Progenitor cell of endocrine pancreas (in vitro differentiated cells): Measurements from ENCODE around the gene LRRC10B. TPM values are rescaled to one million over a fixed set of nuclear protein-coding genes. Genes with fewer than 3 reads are reported as not detected.

ENCODE experiments used
- DNase-seq: peaks from one replicate; pipeline ENCODE4 v3.0.0; 2021; ENCODE audit warnings: low spot score; ENCODE audit not compliant: unreplicated experiment
- H3K27ac Mint-ChIP-seq: 2 replicates; pipeline ENCODE4 v1.8.0; 2021; ENCODE audit warnings: mild to moderate bottlenecking, moderate library complexity, mixed read lengths
- H3K27me3 Mint-ChIP-seq: 2 replicates; pipeline ENCODE4 v1.8.0; 2021; ENCODE audit warnings: mixed read lengths
- H3K36me3 Mint-ChIP-seq: 2 replicates; pipeline ENCODE4 v1.8.0; 2022; ENCODE audit warnings: mixed read lengths; ENCODE audit not compliant: insufficient read depth
- H3K4me1 Mint-ChIP-seq: 2 replicates; pipeline ENCODE4 v1.8.0; 2021; ENCODE audit warnings: low read depth, mixed read lengths
- H3K4me3 Mint-ChIP-seq: 2 replicates; pipeline ENCODE4 v1.8.0; 2021; ENCODE audit warnings: low read depth, mild to moderate bottlenecking, moderate library complexity, mixed read lengths
- H3K9me3 Mint-ChIP-seq: 2 replicates; pipeline ENCODE4 v1.8.0; 2021; ENCODE audit warnings: low read depth, mixed read lengths
- total RNA-seq: library from RNA; stranded (reverse); gene quantifications from 2 replicates; pipeline ENCODE4 v1.2.1, GENCODE V29; 2021
- TF ChIP-seq, protein P1 (sequence below): fragments of 200-600 bp; sonication (generic); IDR thresholded peaks from one replicate; pipeline ENCODE4 v1.5.0; 2021; ENCODE audit warnings: antibody characterized with exemption, mild to moderate bottlenecking; ENCODE audit not compliant: unreplicated experiment

Gene LRRC10B
- total RNA-seq, 1 donor from 2014 or later: 2.0 TPM

DNA sequence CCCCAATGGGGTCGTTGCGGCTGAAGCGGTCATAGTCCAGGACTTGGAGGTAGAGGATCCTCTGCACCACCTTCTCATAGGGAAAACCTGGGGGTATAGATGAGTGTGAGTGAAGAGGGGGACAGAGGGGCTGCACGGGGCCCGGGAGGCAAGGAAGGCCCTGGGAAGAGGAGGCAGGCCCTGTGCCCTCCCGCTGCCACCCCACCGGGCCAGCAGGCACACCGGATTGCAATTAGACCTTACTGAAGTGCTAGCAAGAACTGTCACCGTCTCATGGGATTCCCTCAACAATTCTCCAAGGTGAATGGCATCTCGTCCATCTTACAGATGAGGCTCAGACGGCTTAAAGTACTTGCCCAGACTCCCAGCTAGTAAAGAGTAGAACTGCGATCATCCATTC, 15.9 kb downstream of the LRRC10B start:
- Mint-ChIP-seq H3K4me1 (peaks cover 12% of the 10 kb centered on the region), H3K27ac (no peak overlapping the region), H3K4me3 (no peak overlapping the region), H3K36me3 (no peaks in the 10 kb centered on the region), H3K9me3 (no peaks in the 10 kb centered on the region), H3K27me3 (peaks cover 19% of the 10 kb centered on the region)
- no peak for DNase-seq
- TF ChIP-seq, protein P1, sequence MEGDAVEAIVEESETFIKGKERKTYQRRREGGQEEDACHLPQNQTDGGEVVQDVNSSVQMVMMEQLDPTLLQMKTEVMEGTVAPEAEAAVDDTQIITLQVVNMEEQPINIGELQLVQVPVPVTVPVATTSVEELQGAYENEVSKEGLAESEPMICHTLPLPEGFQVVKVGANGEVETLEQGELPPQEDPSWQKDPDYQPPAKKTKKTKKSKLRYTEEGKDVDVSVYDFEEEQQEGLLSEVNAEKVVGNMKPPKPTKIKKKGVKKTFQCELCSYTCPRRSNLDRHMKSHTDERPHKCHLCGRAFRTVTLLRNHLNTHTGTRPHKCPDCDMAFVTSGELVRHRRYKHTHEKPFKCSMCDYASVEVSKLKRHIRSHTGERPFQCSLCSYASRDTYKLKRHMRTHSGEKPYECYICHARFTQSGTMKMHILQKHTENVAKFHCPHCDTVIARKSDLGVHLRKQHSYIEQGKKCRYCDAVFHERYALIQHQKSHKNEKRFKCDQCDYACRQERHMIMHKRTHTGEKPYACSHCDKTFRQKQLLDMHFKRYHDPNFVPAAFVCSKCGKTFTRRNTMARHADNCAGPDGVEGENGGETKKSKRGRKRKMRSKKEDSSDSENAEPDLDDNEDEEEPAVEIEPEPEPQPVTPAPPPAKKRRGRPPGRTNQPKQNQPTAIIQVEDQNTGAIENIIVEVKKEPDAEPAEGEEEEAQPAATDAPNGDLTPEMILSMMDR: no peak

DNA sequence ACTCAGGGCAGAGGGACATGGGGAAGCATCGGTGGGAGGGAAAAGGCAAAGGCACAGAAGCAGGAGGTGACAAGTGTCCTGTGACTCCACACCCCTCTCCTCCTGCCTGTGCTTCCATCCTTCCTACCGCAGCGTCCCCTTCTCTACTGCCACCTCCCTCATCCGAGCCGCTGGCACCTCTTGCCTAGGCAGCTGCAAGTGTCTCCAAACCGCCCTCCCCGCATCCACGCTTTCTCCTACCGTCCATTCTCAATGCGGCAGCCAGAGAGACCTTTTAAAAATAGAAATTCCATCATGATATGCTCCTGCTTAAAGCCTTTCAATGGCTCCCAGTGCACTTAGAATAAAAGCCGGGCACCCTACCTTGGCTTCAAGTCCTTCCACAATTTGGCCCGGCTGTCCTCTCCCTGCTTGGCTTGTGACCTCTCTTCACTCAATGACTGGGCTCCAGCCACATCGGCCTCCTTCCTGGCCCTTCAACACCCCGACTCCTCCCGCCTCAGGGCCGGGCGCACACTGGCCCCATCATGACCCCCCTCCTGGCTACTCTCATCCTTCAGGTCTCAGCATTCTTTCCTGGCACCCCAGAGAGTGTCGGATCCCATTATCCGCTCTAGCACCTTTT, 16.5 kb downstream of the LRRC10B start:
- Mint-ChIP-seq H3K4me1 (peaks cover 12% of the 10 kb centered on the region), H3K27ac (no peak overlapping the region), H3K4me3 (no peak overlapping the region), H3K36me3 (no peaks in the 10 kb centered on the region), H3K9me3 (no peaks in the 10 kb centered on the region), H3K27me3 (peaks cover 19% of the 10 kb centered on the region)
- no peak for DNase-seq
- TF ChIP-seq, protein P1: no peak

- Mint-ChIP-seq H3K4me3 (no peak overlapping the region), H3K36me3 (no peaks in the 10 kb centered on the region), H3K27ac (no peak overlapping the region), H3K9me3 (no peaks in the 10 kb centered on the region), H3K27me3 (peaks cover 19% of the 10 kb centered on the region), H3K4me1 (peaks cover 14% of the 10 kb centered on the region)
- no peak for DNase-seq
- TF ChIP-seq, protein P1: no peak
Measured at GRCh38 chr11:61526229-61526628, 17.7 kb downstream of the LRRC10B start.

DNA sequence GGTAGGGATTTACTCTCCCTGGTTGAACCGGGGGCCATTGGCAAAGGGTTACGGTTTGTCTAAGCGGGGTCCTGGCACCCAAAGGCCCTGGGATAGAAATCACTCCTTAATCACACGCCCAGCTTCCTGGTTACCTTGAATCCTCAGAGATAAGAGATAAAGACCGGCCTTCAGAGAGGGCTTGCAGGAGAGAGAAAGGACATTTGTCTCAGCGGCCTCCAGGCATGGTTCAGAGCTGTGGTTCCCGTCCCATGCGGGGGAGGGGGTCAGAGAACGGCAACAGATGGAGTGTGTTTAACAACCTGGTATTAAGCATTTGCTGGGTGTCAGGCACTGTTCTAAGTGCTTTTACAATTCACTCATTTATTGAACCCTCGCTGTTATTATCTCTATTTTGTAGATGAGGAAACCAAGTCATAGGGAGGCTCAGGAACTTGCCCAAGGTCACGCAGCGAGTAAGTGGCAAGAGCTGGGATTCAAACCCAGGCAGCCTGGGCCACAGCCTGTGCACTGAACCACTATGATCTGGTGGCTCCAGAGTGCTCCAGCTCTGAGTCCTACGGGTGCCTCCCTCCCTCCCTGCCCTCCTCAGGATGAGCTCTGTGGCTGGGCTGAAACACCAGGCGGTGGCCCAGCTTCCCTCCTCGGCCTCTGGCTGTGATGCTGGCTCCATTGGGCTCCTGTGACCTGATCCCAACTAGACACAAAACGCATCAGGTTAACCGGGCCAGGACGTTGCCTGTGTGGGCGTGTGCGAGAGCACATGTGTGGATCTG, 18.6 kb downstream of the LRRC10B start:
- no peak for DNase-seq
- H3K27me3 Mint-ChIP-seq: peaks cover 19% of the 10 kb centered on the region
- H3K9me3 Mint-ChIP-seq: no peaks in the 10 kb centered on the region
- H3K27ac Mint-ChIP-seq: no peak overlapping the region
- H3K36me3 Mint-ChIP-seq: no peaks in the 10 kb centered on the region
- no peak overlapping the region for H3K4me3 Mint-ChIP-seq
- peaks cover 14% of the 10 kb centered on the region for H3K4me1 Mint-ChIP-seq
- TF ChIP-seq, protein P1: no peak

DNA sequence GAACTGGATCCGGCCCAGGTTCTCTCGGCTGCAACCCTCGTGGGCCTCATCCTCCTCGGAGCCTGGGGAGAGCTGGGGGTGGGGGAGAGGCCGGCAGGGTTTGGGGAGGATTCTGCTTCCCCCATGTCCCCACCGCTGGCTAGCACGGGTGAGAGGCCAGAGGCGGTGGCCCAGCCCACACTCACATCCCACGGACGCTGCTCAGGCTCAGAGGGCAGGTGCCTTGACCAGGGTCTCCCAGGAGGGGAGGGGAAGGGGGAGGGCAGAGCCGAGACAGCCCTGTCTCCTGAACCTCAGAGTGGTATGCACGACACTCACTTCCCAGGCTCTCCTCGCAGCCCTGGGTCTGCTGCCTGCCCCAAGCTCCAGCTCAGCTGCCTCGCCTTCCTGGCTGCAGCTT, 19.6 kb downstream of the LRRC10B start:
- Mint-ChIP-seq H3K27ac (no peak overlapping the region), H3K4me3 (no peak overlapping the region), H3K36me3 (no peaks in the 10 kb centered on the region), H3K27me3 (peaks cover 19% of the 10 kb centered on the region), H3K9me3 (no peaks in the 10 kb centered on the region), H3K4me1 (peaks cover 16% of the 10 kb centered on the region)
- DNase-seq: no peak
- TF ChIP-seq, protein P1: no peak
